ENCODE data around the gene TBX2. TPM values are rescaled to one million over a fixed set of nuclear protein-coding genes. Genes with fewer than 3 reads are reported as not detected.

Gene TBX2
- total RNA-seq, 2 donors from 2014 or later: 35.2 to 49.5 TPM

- DNase-seq (ENCODE audit: low spot score) (no peak), ATAC-seq (ENCODE audit: insufficient number of reproducible peaks, low FRiP score, low read depth) (no peak)
- Histone ChIP-seq H3K4me1 (ENCODE audit: control insufficient read depth in 1 of 2, low read depth in 2 of 2) (no peaks in the 10 kb centered on the region), H3K9me3 (no peaks in the 10 kb centered on the region), H3K27ac (no peak overlapping the region), H3K27me3 (replicated peaks; ENCODE audit: insufficient read depth) (no peaks in the 10 kb centered on the region), H3K4me3 (no peak overlapping the region), H3K36me3 (no peaks in the 10 kb centered on the region)
- no peak for TF ChIP-seq CTCF (IDR thresholded peaks at IDR 0.05)
Measured at GRCh38 chr17:61371606-61372005, 28.0 kb upstream of the TBX2 start.

GRCh38 chr17:61372436-61372835 lies 27.2 kb upstream of the TBX2 start:
- ATAC-seq (ENCODE audit: insufficient number of reproducible peaks, low FRiP score, low read depth) (no peak), DNase-seq (ENCODE audit: low spot score) (no peak)
- Histone ChIP-seq H3K27me3 (replicated peaks; ENCODE audit: insufficient read depth) (no peaks in the 10 kb centered on the region), H3K9me3 (no peaks in the 10 kb centered on the region), H3K27ac (no peak overlapping the region), H3K36me3 (no peaks in the 10 kb centered on the region), H3K4me1 (ENCODE audit: control insufficient read depth in 1 of 2, low read depth in 2 of 2) (peaks cover 0 to 7% of the 10 kb centered on the region in 2 donors), H3K4me3 (no peak overlapping the region)
- TF ChIP-seq CTCF (IDR thresholded peaks at IDR 0.05): no peak

GRCh38 chr17:61376931-61377838 lies 22.5 kb upstream of the TBX2 start:
- peak overlapping the region; percentile 39 to 43 for H3K27ac ChIP-seq

GRCh38 chr17:61378658-61379456 lies 20.8 kb upstream of the TBX2 start:
- H3K27ac ChIP-seq: peak overlapping the region in 1 of 2 donors; percentile 6
- no peaks in the 10 kb centered on the region for H3K27me3 ChIP-seq (replicated peaks; ENCODE audit: insufficient read depth)
- no peak for TF ChIP-seq CTCF (IDR thresholded peaks at IDR 0.05)
- no peak overlapping the region for H3K4me3 ChIP-seq
- H3K9me3 ChIP-seq: no peaks in the 10 kb centered on the region
- ATAC-seq (ENCODE audit: insufficient number of reproducible peaks, low FRiP score, low read depth) (no peak), DNase-seq (ENCODE audit: low spot score) (no peak)
- peaks cover 0 to 7% of the 10 kb centered on the region in 2 donors for H3K4me1 ChIP-seq (ENCODE audit: control insufficient read depth in 1 of 2, low read depth in 2 of 2)
- H3K36me3 ChIP-seq: peaks cover 3% of the 10 kb centered on the region

More at GRCh38 chr17:61376931-61377838, 22.5 kb upstream of the TBX2 start:
- ATAC-seq (ENCODE audit: insufficient number of reproducible peaks, low FRiP score, low read depth) (no peak), DNase-seq (ENCODE audit: low spot score) (no peak)
- Histone ChIP-seq H3K4me1 (ENCODE audit: control insufficient read depth in 1 of 2, low read depth in 2 of 2) (peaks cover 0 to 7% of the 10 kb centered on the region in 2 donors), H3K4me3 (no peak overlapping the region), H3K9me3 (no peaks in the 10 kb centered on the region), H3K27me3 (replicated peaks; ENCODE audit: insufficient read depth) (no peaks in the 10 kb centered on the region), H3K36me3 (no peaks in the 10 kb centered on the region)
- TF ChIP-seq CTCF (IDR thresholded peaks at IDR 0.05): no peak
